AG04449 (cell line): ENCODE data around the gene SURF2.

Source experiments
- CTCF ChIA-PET: fragments of 350-600 bp; formaldehyde crosslinking; extraction: SDS; loops from one replicate; lab custom pipeline; 2021; ENCODE audit warnings: antibody characterized with exemption; lab: Yijun Ruan, JAX
- POLR2A ChIA-PET: fragments of 400-600, 350-600 bp; formaldehyde crosslinking; extraction: SDS; loops from one replicate; lab custom pipeline; 2020; ENCODE audit warnings: antibody characterized with exemption, inconsistent platforms; lab: Yijun Ruan, JAX
- DNase-seq: peaks from one replicate; pipeline ENCODE4 v3.0.0-alpha.2; 2010; ENCODE audit warnings: low read depth, low spot score
- H3K4me3 ChIP-seq: 2 replicates; pipeline ENCODE4 v1.5.1; 2011; ENCODE audit warnings: low read depth, mild to moderate bottlenecking, control low read depth, low read length
- TF ChIP-seq, protein P1 (sequence below): IDR thresholded peaks from one replicate; pipeline ENCODE4 v1.5.1; 2011; ENCODE audit warnings: mild to moderate bottlenecking, moderate library complexity, low read length, control low read depth, inconsistent platforms; ENCODE audit not compliant: insufficient read depth; ENCODE audit errors: missing control alignments

SURF2 gene

DNA sequence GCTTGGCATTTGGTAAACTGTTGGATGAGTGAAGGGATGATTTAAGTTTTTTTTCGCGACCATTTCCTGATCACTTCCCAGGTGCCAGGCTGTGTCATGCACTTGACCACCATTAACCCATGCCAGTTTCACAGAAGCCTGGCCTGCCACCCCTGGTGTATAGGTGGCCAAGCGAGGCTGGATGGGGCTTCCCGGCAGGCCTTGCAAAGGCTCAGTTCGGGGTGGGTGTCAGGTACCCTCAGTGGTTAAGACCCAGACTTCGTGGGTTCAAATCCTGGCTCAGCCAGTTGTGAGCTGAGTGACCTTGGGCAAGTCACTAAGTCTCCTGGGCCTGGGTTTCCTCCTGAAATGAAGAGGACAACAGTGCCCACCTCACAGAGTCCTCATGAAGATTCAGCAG, 10.8 kb upstream of the SURF2 start:
- TF ChIP-seq, protein P1, sequence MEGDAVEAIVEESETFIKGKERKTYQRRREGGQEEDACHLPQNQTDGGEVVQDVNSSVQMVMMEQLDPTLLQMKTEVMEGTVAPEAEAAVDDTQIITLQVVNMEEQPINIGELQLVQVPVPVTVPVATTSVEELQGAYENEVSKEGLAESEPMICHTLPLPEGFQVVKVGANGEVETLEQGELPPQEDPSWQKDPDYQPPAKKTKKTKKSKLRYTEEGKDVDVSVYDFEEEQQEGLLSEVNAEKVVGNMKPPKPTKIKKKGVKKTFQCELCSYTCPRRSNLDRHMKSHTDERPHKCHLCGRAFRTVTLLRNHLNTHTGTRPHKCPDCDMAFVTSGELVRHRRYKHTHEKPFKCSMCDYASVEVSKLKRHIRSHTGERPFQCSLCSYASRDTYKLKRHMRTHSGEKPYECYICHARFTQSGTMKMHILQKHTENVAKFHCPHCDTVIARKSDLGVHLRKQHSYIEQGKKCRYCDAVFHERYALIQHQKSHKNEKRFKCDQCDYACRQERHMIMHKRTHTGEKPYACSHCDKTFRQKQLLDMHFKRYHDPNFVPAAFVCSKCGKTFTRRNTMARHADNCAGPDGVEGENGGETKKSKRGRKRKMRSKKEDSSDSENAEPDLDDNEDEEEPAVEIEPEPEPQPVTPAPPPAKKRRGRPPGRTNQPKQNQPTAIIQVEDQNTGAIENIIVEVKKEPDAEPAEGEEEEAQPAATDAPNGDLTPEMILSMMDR, result no peak
- DNase-seq, result no peak
- CTCF ChIA-PET, result no interaction called here
- H3K4me3 ChIP-seq, result no peak overlapping the region
- POLR2A ChIA-PET, result no interaction called here

GRCh38 chr9:133346021-133346785, 10.1 kb upstream of the SURF2 start:
- H3K4me3 ChIP-seq, result peak overlapping the region; percentile 96
- TF ChIP-seq, protein P1, result no peak
- CTCF ChIA-PET, result interaction anchor here (0.6 to 1.8 kb wide), 3 partner anchors 11 to 159 kb away, joined by 3 to 6 read pairs (median 6); partner anchors contain the start of genes SURF1 and SURF2
- no peak for DNase-seq
- POLR2A ChIA-PET, result interaction anchor here (0.8 to 1.2 kb wide), 4 partner anchors 10 to 160 kb away, joined by 3 to 4 read pairs (median 4); partner anchors contain the start of genes SLC2A6, SURF1 and SURF2

DNA sequence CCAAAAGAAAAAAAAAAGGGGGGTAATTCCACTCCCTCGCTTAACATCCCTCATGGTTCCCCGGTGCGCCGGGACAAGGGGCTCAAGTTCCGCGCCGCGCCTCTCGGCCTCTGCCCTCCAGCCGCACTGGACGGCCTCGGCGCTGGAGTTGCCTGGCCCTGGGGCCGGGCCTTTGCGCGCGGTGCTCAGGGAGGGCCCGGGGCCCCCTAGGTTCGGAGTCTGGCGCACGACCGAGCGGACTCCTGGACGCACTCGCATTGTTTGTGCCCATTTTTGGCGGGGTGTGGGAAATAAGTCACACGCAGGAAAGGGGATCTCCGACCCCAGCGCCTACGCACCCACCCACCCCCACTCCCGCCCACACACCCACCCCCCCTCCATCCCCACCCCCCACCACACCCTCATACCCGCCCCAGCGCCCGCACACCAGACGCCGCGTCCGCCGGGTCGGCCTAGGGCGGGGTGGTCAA, 8.8 kb upstream of the SURF2 start:
- ChIA-PET POLR2A (interaction anchor here (0.6 to 2.1 kb wide), 20 partner anchors 8 to 319 kb away, joined by 3 to 14 read pairs (median 4); partner anchors contain the start of genes CACFD1, SLC2A6, SURF1 and SURF2), CTCF (interaction anchor here (1.1 to 1.8 kb wide), 3 partner anchors 9 to 161 kb away, joined by 3 to 6 read pairs (median 6); partner anchors contain the start of genes SURF1 and SURF2)
- peak overlapping the region; percentile 96 for H3K4me3 ChIP-seq
- TF ChIP-seq, protein P1, result no peak
- no peak for DNase-seq

DNA sequence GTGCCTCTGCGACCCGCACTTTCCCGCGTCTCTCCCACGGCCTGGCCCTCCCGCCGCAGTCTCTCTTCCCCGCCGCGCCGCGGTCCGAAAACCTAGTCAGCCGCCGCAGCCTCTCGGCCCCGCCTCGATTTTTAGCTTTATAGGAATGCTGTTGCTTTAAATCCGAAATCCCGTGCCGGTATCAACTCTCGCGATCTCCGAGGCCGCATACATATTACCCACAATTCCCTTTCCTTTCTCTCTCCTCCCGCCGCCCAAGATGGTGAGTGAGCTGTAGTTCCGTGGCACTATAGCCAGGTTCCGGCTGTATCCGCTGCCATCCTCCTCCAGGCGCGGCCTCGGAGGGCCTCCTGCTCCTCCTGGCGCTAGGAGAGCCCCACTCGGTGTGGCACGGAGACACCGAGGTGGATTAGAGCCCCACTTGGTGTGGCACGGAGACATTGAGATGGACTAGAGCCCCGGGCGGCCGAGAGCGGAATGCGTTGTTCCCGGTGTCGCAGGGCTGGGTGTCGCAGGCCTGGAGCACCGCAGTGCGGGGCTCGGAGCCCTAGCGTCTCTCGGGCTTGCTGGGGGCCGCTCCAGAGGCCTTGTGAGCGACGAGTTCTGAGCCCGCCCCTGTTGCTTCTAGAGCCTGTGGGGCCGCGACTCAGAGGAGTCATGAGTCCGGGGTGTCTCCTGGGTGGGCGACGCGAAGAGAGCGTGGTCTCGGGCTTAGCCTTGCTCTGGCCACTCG, 8.2 kb upstream of the SURF2 start, which contains the start of the genes MED22 and RPL7A:
MED22 (minus strand) TSS at position 147 of the 733 bp plus-strand sequence. CDS start 1,469 bp downstream, outside the sequence.
RPL7A (plus strand) TSS at position 234 of the 733 bp plus-strand sequence; CDS start at position 260, 26 bp downstream.
- H3K4me3 ChIP-seq, result peak within 1 kb of the TSS; percentile 96
- POLR2A ChIA-PET, result interaction anchor here (0.6 to 2.1 kb wide), 19 partner anchors 8 to 213 kb away, joined by 3 to 14 read pairs (median 4); partner anchors contain the start of genes CACFD1, SLC2A6, SURF1 and SURF2
- TF ChIP-seq, protein P1, result no peak
- DNase-seq, result peak; percentile 73
- CTCF ChIA-PET, result interaction anchor here (1.2 to 1.8 kb wide), 3 partner anchors 9 to 161 kb away, joined by 3 to 6 read pairs (median 6); no protein-coding TSS in a partner anchor

DNA sequence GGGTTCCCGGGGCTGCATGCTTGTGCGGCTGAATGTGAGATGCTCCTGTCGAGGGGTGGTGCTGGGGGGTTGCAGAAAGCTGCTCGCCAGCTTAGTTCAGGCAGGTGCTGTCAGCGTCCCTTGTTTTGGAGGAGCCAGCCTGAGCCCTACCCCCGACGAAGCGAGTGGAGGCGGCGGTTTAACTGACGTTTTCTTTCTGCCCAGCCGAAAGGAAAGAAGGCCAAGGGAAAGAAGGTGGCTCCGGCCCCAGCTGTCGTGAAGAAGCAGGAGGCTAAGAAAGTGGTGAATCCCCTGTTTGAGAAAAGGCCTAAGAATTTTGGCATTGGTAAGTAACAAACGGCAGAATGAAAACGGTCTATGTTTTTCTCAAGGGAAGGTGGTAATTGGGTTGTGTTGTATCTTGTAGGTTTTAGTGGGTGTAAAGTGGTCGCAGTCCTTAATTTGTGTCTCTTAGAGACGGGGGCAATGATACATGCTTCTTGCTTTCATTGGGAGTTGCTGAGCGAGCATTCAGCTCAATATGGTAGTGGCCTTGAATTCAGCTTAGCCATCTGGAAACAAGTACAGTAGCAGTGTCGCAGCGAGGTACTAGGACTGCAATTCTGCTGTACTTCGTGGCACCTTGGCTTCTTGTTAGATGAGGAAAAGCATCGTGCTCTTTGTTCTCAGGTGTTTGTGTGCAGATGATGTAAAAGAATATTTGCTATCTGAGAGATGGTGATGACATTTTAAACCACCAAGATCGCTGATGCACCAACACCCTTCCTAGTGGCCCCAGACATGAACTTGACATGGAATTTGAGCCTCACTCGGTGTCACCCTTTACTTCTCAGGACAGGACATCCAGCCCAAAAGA, 7.4 kb upstream of the SURF2 start:
- TF ChIP-seq, protein P1, result no peak
- peak overlapping the region; percentile 96 for H3K4me3 ChIP-seq
- CTCF ChIA-PET, result interaction anchor here (1.2 to 1.7 kb wide), 2 partner anchors 8 to 14 kb away, joined by 3 to 6 read pairs; no protein-coding TSS in a partner anchor
- no peak for DNase-seq
- POLR2A ChIA-PET, result interaction anchor here (0.8 to 2.1 kb wide), 8 partner anchors 7 to 213 kb away, joined by 3 to 14 read pairs (median 8); partner anchors contain the start of genes SURF1 and SURF2
